NCI-H2029 (cell line): ENCODE results near the gene S1PR3.

ENCODE experiments used
- DNase-seq: peaks from one replicate; lab custom pipeline; 2025; lab: John Stamatoyannopoulos, UW

S1PR3 gene

GRCh38 chr9:88993327-88993726, 2.1 kb downstream of the S1PR3 start:
- no peak for DNase-seq

GRCh38 chr9:88993871-88994460, 2.7 kb downstream of the S1PR3 start:
- no peak for DNase-seq

- no peak for DNase-seq
Observed at GRCh38 chr9:88994469-88995199, 3.4 kb downstream of the S1PR3 start.

GRCh38 chr9:88995200-88995577, 3.9 kb downstream of the S1PR3 start:
- DNase-seq = no peak

GRCh38 chr9:88995627-88996026, 4.4 kb downstream of the S1PR3 start:
- DNase-seq = no peak

- no peak for DNase-seq
Observed at GRCh38 chr9:88996046-88996920, 5.0 kb downstream of the S1PR3 start.

GRCh38 chr9:88996921-88997235, 5.6 kb downstream of the S1PR3 start:
- DNase-seq = no peak

GRCh38 chr9:88997646-88998045, 6.4 kb downstream of the S1PR3 start:
- no peak for DNase-seq

GRCh38 chr9:88998503-88998902, 7.2 kb downstream of the S1PR3 start:
- DNase-seq = no peak

- no peak for DNase-seq
Observed at GRCh38 chr9:88998911-88999310, 7.6 kb downstream of the S1PR3 start.

- DNase-seq = no peak
Observed at GRCh38 chr9:89000371-89000781, 9.1 kb downstream of the S1PR3 start.

GRCh38 chr9:89000973-89001916, 10.0 kb downstream of the S1PR3 start:
- DNase-seq = peak; percentile 67

GRCh38 chr9:89001917-89002540, 10.8 kb downstream of the S1PR3 start:
- no peak for DNase-seq

- no peak for DNase-seq
Observed at GRCh38 chr9:89002987-89003386, 11.7 kb downstream of the S1PR3 start.

GRCh38 chr9:89005323-89005722, 14.1 kb downstream of the S1PR3 start:
- no peak for DNase-seq

GRCh38 chr9:89006267-89006666, 15.0 kb downstream of the S1PR3 start:
- DNase-seq = no peak

GRCh38 chr9:89006996-89007967, 16.0 kb downstream of the S1PR3 start:
- DNase-seq = no peak

GRCh38 chr9:89008055-89008743, 16.9 kb downstream of the S1PR3 start:
- DNase-seq = no peak

GRCh38 chr9:89008744-89009545, 17.7 kb downstream of the S1PR3 start:
- no peak for DNase-seq
